Uterus (tissue), 2 donors: Measurements from ENCODE around the gene DBNDD2.

Source experiments
- CTCF ChIP-seq, 4 experiments: fragments of 200-600 bp in 2 of 4; fragments of 450-650 bp in 2 of 4; sonication (generic) in 2 of 4; IDR thresholded peaks; one replicate each; pipeline ENCODE4 v1.5.1; 2016 to 2019; ENCODE audit warnings: antibody characterized with exemption in 4 of 4, mild to moderate bottlenecking in 2 of 4, moderate library complexity in 1 of 4
- POLR2A ChIP-seq, 2 donors: fragments of 450-650 bp; IDR thresholded peaks; one replicate each; pipeline ENCODE4 v1.6.1; 2016; ENCODE audit warnings: antibody characterized with exemption in 2 of 2, mild to moderate bottlenecking in 1 of 2, moderate library complexity in 1 of 2

GRCh38 chr20:45448270-45448669 is 40.2 kb downstream of the DBNDD2 start:
- TF ChIP-seq CTCF (IDR thresholded peaks at IDR 0.05) = no peak
- TF ChIP-seq POLR2A (IDR thresholded peaks at IDR 0.05) = no peak
